ENCODE data around the gene NIN.

GRCh38 chr14:50792634-50793068 is 38.3 kb downstream of the NIN start:
- no peak for TF ChIP-seq CTCF (IDR thresholded peaks at IDR 0.05)
- no peak for TF ChIP-seq POLR2A (IDR thresholded peaks at IDR 0.05)

All from right lobe of liver (tissue), 4 donors.